Pulmonary artery endothelial cell (primary cell): ENCODE measurements around the gene CFAP52. TPM values are rescaled to one million over a fixed set of nuclear protein-coding genes. Genes with fewer than 3 reads are reported as not detected.

ENCODE experiments used
- total RNA-seq: library from RNA; depleted of rRNA; stranded (reverse); fragments of >200 nt; gene quantifications from 2 replicates; pipeline ENCODE4 v1.2.3, GENCODE V29; 2014

CFAP52 gene
- total RNA-seq, 1 donor from 2014 or later = not detected

Other genes with a start within 250 kb of the CFAP52 start
- gene STX8, start 822 bp upstream of the CFAP52 start, total RNA-seq = 72.6 and 74.2 TPM in 2 replicates
- 0.04 and 0.07 TPM in 2 replicates for gene USP43, start 68.9 kb downstream of the CFAP52 start, total RNA-seq
- not detected in 2 replicates for gene DHRS7C, start 214.9 kb downstream of the CFAP52 start, total RNA-seq
- gene GSG1L2, start 245.4 kb downstream of the CFAP52 start, total RNA-seq = not detected in 2 replicates
- not detected in 2 replicates for gene GLP2R, start 249.3 kb downstream of the CFAP52 start, total RNA-seq